Spleen (tissue), 7 donors: Measurements from ENCODE around the gene AGTPBP1.

ENCODE experiments used
- CTCF ChIP-seq, 11 experiments: fragments of 200-600 bp in 7 of 11; fragments of 450-650 bp in 4 of 11; sonication (generic) in 4 of 11; IDR thresholded peaks in 8 of 11; conservative IDR thresholded peaks in 3 of 11; 1 replicate in 7 of 11; 2 replicates in 4 of 11; pipeline versions ENCODE4 v1.4.0 to v1.8.0; 2016 to 2021; ENCODE audit warnings: antibody characterized with exemption in 11 of 11, inconsistent platforms in 4 of 11, mild to moderate bottlenecking in 1 of 11
- POLR2AphosphoS5 ChIP-seq, 3 donors: sonication (generic); formaldehyde crosslinking; IDR thresholded peaks; one replicate each; pipeline ENCODE4 v1.5.1; 2017; ENCODE audit warnings: antibody characterized with exemption in 3 of 3
- donor health status: DM: no; HTN: no; CAD: no; lungs with moderate emphysema.
- donor health status: DM: no; HTN: no; CAD: no.
- donor health status: DM: no; HTN: no; CAD: no.

- no peak for TF ChIP-seq CTCF (IDR thresholded peaks at IDR 0.05 in 8 of 11, conservative IDR thresholded peaks at IDR 0.05 in 3 of 11)
- TF ChIP-seq POLR2AphosphoS5 (IDR thresholded peaks at IDR 0.05), result no peak
These were observed 171.8 kb downstream of the AGTPBP1 start for GRCh38 chr9:85569988-85570387.
